ENCODE data around the gene FHL1. TPM values are rescaled to one million over a fixed set of nuclear protein-coding genes. Genes with fewer than 3 reads are reported as not detected.

The FHL1 gene
- total RNA-seq, 1 donor from 2014 or later: 4.5 TPM

- DNase-seq (ENCODE audit: low spot score): no peak
- Mint-ChIP-seq H3K9me3 (no peaks in the 10 kb centered on the region), H3K27me3 (ENCODE audit: low read depth) (no peaks in the 10 kb centered on the region), H3K27ac (no peak overlapping the region), H3K4me3 (ENCODE audit: low read depth) (no peak overlapping the region), H3K4me1 (ENCODE audit: low read depth) (peaks cover 21% of the 10 kb centered on the region), H3K36me3 (ENCODE audit: low read depth) (no peaks in the 10 kb centered on the region)
- intact Hi-C loops (cut with micrococcal nuclease): loop anchor here (1.0 to 10.0 kb wide), 2 partner anchors 8 to 436 kb away; partner anchors contain the start of gene MAP7D3
Observed at GRCh38 chrX:136258951-136259350, 111.6 kb downstream of the FHL1 start.

DNA sequence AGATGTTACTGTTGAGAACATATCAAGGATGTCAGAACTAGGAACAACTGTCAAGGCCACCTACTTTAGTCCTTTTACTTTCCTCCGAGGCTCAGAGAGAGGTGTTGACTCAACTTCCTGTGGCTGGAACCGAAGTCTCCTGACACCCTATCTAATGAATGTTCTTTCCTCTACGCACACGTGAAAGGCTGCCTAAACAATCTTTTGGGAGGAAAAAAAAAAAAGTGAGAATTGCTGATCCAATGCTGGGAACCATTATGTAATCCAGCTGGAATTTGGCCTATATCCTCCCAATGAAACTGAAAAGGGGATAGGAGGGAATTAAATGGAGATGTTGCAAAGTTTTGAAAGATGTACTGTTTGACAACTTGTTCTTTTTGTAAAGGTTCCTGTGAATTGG is 112.2 kb downstream of the FHL1 start:
- Mint-ChIP-seq H3K9me3 (no peaks in the 10 kb centered on the region), H3K27me3 (ENCODE audit: low read depth) (no peaks in the 10 kb centered on the region), H3K36me3 (ENCODE audit: low read depth) (no peaks in the 10 kb centered on the region), H3K27ac (peak overlapping the region; percentile 72), H3K4me1 (ENCODE audit: low read depth) (peaks cover 21% of the 10 kb centered on the region), H3K4me3 (ENCODE audit: low read depth) (no peak overlapping the region)
- intact Hi-C loops (cut with micrococcal nuclease): loop anchor here (1.0 to 10.0 kb wide), 2 partner anchors 8 to 435 kb away; partner anchors contain the start of gene MAP7D3
- DNase-seq (ENCODE audit: low spot score): no peak

- no peaks in the 10 kb centered on the region for H3K36me3 Mint-ChIP-seq (ENCODE audit: low read depth)
- H3K4me3 Mint-ChIP-seq (ENCODE audit: low read depth): no peak overlapping the region
- intact Hi-C loops (cut with micrococcal nuclease): loop anchor here (10.0 kb wide), 1 partner anchor 106 kb away; no protein-coding TSS in a partner anchor
Observed at GRCh38 chrX:136260776-136261175, 113.4 kb downstream of the FHL1 start.

More at GRCh38 chrX:136260776-136261175, 113.4 kb downstream of the FHL1 start:
- DNase-seq (ENCODE audit: low spot score): no peak
- H3K9me3 Mint-ChIP-seq: no peaks in the 10 kb centered on the region
- peaks cover 21% of the 10 kb centered on the region for H3K4me1 Mint-ChIP-seq (ENCODE audit: low read depth)
- no peak overlapping the region for H3K27ac Mint-ChIP-seq
- H3K27me3 Mint-ChIP-seq (ENCODE audit: low read depth): no peaks in the 10 kb centered on the region

Other genes starting within 250 kb of the FHL1 start
- gene MMGT1, start 173.5 kb upstream of the FHL1 start, total RNA-seq: 24.0 and 24.6 TPM in 2 replicates
- gene SLC9A6, start 162.1 kb upstream of the FHL1 start, total RNA-seq: 10.5 and 10.7 TPM in 2 replicates
- 28.1 and 28.6 TPM in 2 replicates for gene MAP7D3, start 103.9 kb downstream of the FHL1 start, total RNA-seq
- gene ADGRG4, start 153.4 kb downstream of the FHL1 start, total RNA-seq: not detected in 2 replicates

All from activated T-helper 2 cell treated with anti-CD3 and anti-CD28 coated beads, Interferon-gamma antibody, Interleukin-2, Interleukin-4, amounts not matched to agents 10 μg/mL and 5 μg/mL and 100 μg/mL, durations not matched to agents 14 hours and 24 hours and 36 hours (primary cell).